Prostate gland (tissue), 2 donors: ENCODE results near the gene CCBE1. TPM values are rescaled to one million over a fixed set of nuclear protein-coding genes. Genes with fewer than 3 reads are reported as not detected.
A peak's percentile ranks its signal among the peaks of the same experiment; 100 is the strongest.

Experiments used
- DNase-seq: peaks from one replicate; pipeline ENCODE4 v3.0.0-alpha.2; 2019; ENCODE audit warnings: low spot score
- H3K27ac ChIP-seq, 2 donors: fragments of 200-600 bp; sonication (generic); 2 replicates each; pipeline ENCODE4 v1.5.1; 2017 to 2019
- H3K27me3 ChIP-seq: fragments of 200-600 bp; sonication (generic); replicated peaks from 2 replicates; pipeline ENCODE4 v1.5.1; 2019; ENCODE audit not compliant: insufficient read depth
- H3K36me3 ChIP-seq, 2 donors: fragments of 200-600 bp; sonication (generic); 1 replicate in 1 of 2; 2 replicates in 1 of 2; pipeline versions ENCODE4 v1.5.1 to v1.8.1; 2017 to 2019
- H3K4me1 ChIP-seq: fragments of 200-600 bp; sonication (generic); replicated peaks from 2 replicates; pipeline ENCODE4 v1.5.1; 2019
- H3K4me3 ChIP-seq, 2 donors: fragments of 200-600 bp; sonication (generic); 2 replicates each; pipeline ENCODE4 v1.5.1; 2017 to 2019
- H3K9me3 ChIP-seq: fragments of 200-600 bp; sonication (generic); 2 replicates; pipeline ENCODE4 v1.5.1; 2017
- CTCF ChIP-seq, 4 experiments: fragments of 200-600 bp in 2 of 4; fragments of 450-650 bp in 2 of 4; sonication (generic) in 2 of 4; IDR thresholded peaks; 1 replicate in 3 of 4; 2 replicates in 1 of 4; pipeline ENCODE4 v1.5.1; 2016 to 2019; ENCODE audit warnings: antibody characterized with exemption in 4 of 4, mild to moderate bottlenecking in 2 of 4, moderate library complexity in 2 of 4
- POLR2A ChIP-seq: fragments of 450-650 bp; IDR thresholded peaks from one replicate; pipeline ENCODE4 v1.6.1; 2016; ENCODE audit warnings: antibody characterized with exemption, mild to moderate bottlenecking
- POLR2AphosphoS5 ChIP-seq: sonication (generic); formaldehyde crosslinking; IDR thresholded peaks from one replicate; pipeline ENCODE4 v1.6.1; 2017; ENCODE audit warnings: antibody characterized with exemption
- WGBS: methylation state at CpG from one replicate; pipeline ENCODE4 v1.1.5; 2018; 5-methylcytosine and 5-hydroxymethylcytosine counted together
- intact Hi-C: fragments of 100-400 bp; cut with DNase I; formaldehyde crosslinking; loops from one replicate; pipeline ENCODE4 v1.14.2; 2022
- total RNA-seq, 2 donors: library from RNA; depleted of rRNA; stranded (reverse); fragments of >200 nt; gene quantifications; one replicate each; pipeline ENCODE4 v1.1.0, GENCODE V29; 2016

The CCBE1 gene
- total RNA-seq, 2 donors from 2014 or later, result 1.8 to 2.0 TPM

- no peaks in the 10 kb centered on the region for H3K4me1 ChIP-seq
- no peak for DNase-seq
- no peaks in the 10 kb centered on the region for H3K27me3 ChIP-seq
- no peaks in the 10 kb centered on the region for H3K9me3 ChIP-seq
- no peaks in the 10 kb centered on the region for H3K36me3 ChIP-seq
- no peak overlapping the region for H3K4me3 ChIP-seq
- H3K27ac ChIP-seq, result no peak overlapping the region
- WGBS, result 45% methylated on average over 8 of the region's 8 CpGs
- TF ChIP-seq POLR2AphosphoS5, result no peak
- TF ChIP-seq POLR2A, result no peak
- TF ChIP-seq CTCF (IDR thresholded peaks at IDR 0.05), result no peak
- intact Hi-C loops, result loop anchor here (5.0 to 10.0 kb wide), 3 partner anchors 37 to 105 kb away; no protein-coding TSS in a partner anchor
Observed at GRCh38 chr18:59509481-59510442, 187.5 kb downstream of the CCBE1 start.

DNA sequence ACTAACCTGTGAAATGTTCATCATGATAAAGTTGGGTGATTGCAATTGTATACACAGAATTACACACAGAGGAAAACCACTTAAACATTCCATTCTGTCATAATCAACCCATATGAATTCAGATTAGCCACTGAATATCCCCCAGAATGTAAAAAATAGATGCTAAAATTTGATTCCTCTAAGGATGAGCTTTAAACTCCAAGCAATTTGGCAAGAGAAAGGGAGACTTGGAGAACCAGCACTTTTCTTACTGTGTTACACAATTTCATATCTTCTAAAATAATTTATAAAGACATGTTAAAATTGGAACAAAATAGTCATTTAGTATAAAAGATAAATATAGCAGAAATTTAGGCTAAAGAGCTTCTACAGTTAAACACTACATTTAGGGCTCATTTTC is 191.9 kb downstream of the CCBE1 start:
- TF ChIP-seq POLR2A (no peak), CTCF (IDR thresholded peaks at IDR 0.05) (no peak), POLR2AphosphoS5 (no peak)
- Histone ChIP-seq H3K36me3 (no peaks in the 10 kb centered on the region), H3K4me1 (no peaks in the 10 kb centered on the region), H3K9me3 (no peaks in the 10 kb centered on the region), H3K27me3 (no peaks in the 10 kb centered on the region), H3K27ac (no peak overlapping the region), H3K4me3 (no peak overlapping the region)
- intact Hi-C loops, result loop anchor here (10.0 kb wide), 1 partner anchor 109 kb away; no protein-coding TSS in a partner anchor
- no peak for DNase-seq

DNA sequence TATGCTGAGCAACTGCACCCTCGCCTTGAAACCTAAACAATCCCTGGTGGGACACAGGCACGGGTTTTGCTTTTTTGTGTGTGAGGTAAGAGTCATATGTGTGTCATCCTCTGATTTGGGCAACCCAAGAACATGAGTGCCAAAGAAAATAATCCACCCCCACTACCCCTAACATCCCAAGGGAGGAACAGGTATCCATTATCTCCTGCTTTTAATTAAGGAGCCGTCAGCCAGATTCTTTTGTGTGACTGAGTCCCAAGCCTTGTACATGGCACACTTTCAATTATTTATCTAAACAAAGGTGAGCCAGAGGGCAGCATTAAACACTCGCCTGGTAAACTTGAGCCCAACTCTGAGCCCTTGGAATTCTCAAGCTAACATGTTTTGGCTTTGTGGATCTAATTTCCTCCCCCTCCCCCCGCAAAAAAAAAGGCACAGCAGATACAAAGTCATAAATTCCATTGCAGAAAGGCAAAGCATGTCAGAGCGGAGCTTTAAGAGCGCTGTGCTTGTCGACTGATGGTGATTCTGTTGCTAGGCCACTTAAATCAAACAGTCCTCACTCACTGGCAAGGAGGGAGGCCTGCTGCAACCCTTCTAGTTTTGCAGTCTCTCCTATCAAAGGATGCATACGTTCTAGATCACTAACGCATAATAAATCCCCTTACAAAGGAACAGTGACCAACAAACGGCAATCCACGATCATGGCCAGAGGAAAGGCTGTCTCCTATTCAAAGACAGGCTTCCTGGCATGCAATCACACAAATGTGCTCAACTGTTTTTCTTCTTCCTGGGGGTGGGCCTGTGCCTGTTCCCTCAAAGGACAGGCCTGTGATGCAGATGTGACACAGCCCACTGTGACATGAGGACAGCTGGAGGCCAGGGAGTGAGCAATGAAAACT is 194.7 kb downstream of the CCBE1 start:
- H3K27me3 ChIP-seq, result no peaks in the 10 kb centered on the region
- no peaks in the 10 kb centered on the region for H3K36me3 ChIP-seq
- TF ChIP-seq POLR2AphosphoS5 (peak; percentile 57), CTCF (IDR thresholded peaks at IDR 0.05) (no peak), POLR2A (no peak)
- peak overlapping the region in 1 of 2 donors; percentile 44 for H3K27ac ChIP-seq
- intact Hi-C loops, result loop anchor here (5.0 to 10.0 kb wide), 2 partner anchors 112 to 195 kb away; partner anchors contain the start of gene CCBE1
- WGBS, result 10% methylated on average over 12 of the region's 12 CpGs
- H3K4me1 ChIP-seq, result no peaks in the 10 kb centered on the region
- peak; percentile 54 for DNase-seq
- H3K9me3 ChIP-seq, result no peaks in the 10 kb centered on the region
- no peak overlapping the region for H3K4me3 ChIP-seq

DNA sequence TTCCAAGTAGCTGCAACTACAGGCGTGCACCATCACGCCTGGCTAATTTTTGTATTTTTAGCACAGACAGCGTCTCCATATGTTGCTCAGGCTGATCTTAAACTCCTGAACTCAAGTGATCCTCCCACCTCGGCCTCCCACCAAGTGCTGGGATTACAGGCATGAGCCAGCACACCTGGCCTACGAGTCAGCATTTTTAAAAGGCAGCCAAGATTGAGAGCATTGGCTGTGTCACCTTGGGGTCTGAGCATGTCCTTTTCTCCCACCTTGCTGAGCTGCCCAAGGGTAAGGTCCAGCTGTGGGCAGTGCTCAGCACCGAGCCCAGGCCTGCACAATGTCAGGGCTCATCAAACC is 195.3 kb downstream of the CCBE1 start:
- WGBS, result 37% methylated on average over 6 of the region's 6 CpGs

More for the DNA sequence above, 195.3 kb downstream of the CCBE1 start:
- DNase-seq, result no peak
- no peak for TF ChIP-seq CTCF (IDR thresholded peaks at IDR 0.05)
- TF ChIP-seq POLR2AphosphoS5, result no peak
- no peak for TF ChIP-seq POLR2A
- H3K4me1 ChIP-seq, result no peaks in the 10 kb centered on the region
- H3K27me3 ChIP-seq, result no peaks in the 10 kb centered on the region
- H3K4me3 ChIP-seq, result no peak overlapping the region
- H3K9me3 ChIP-seq, result no peaks in the 10 kb centered on the region
- H3K27ac ChIP-seq, result peak overlapping the region in 1 of 2 donors; percentile 44
- H3K36me3 ChIP-seq, result no peaks in the 10 kb centered on the region
- intact Hi-C loops, result loop anchor here (5.0 to 10.0 kb wide), 2 partner anchors 113 to 195 kb away; partner anchors contain the start of gene CCBE1
